ENCODE data around the gene CDKAL1.

DNA sequence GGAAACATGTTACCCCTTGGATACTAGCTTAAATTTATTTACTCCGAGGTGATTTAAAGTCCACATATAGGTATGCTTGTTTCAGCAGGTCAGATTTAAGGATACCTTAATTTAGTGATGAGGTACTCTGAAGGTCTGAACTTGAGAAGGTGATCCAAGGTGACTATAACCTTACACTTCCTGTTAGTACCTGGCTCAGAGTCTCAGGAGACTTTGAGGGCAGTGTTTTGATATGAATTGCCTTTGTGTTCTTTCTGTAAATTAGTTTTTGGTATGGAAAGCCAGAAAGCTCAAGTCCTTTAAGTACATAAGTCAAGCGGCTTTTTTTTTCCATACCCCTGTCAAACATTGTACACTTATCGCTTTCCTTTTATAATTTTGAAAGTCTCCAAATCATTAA is 489.0 kb downstream of the CDKAL1 start:
- TF ChIP-seq ZNF274 (IDR thresholded peaks at IDR 0.05; ENCODE audit: low read depth, low read length) (no peak), YY1 (IDR thresholded peaks at IDR 0.05; ENCODE audit: insufficient read depth, insufficient read length) (no peak), SUZ12 (IDR thresholded peaks at IDR 0.05; ENCODE audit: extremely low read depth, insufficient read depth, insufficient read length) (no peak)
